LNCAP (cell line): ENCODE measurements around the gene PDPN.

Source experiments
- TF ChIP-seq, protein P1 (sequence below): fragments of 450-650 bp; IDR thresholded peaks from 2 replicates; pipeline ENCODE4 v1.5.1; 2017; ENCODE audit warnings: mild to moderate bottlenecking

PDPN gene

DNA sequence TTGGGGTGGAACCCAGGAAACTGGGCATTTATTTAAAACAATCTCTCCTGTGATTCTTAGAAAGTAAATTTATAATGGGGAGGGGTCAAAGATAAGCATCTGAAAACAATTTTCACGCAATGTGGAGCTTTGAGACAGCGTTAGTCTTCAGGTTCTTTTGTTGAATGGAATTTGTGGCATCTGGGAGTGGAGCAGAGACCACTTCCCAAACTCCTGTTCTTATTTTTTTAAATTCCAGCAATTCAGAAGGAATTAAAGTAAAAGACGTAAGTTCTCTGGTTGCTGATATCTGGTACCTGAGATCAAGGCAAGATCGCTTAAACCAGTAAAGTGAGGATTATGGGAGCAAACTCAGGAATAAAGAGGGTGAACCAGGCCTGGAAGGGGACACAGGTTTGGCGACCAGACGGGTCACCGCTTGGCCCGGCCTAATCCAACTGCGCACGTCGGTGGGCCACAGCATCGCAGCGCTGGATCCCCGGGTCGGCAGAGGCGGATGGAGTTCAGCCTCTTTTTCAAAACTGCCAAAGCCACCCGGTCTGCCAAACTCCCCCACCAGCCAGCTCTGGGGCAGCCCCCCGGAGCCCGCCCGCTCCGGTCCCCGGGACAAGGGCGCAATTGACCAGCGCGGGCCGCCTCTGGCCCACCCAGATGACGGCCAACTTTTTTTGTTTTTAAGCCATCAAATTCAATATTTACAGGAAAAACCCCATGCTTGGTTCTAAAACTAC lies 754 bp upstream of the PDPN start:
- TF ChIP-seq, protein P1, sequence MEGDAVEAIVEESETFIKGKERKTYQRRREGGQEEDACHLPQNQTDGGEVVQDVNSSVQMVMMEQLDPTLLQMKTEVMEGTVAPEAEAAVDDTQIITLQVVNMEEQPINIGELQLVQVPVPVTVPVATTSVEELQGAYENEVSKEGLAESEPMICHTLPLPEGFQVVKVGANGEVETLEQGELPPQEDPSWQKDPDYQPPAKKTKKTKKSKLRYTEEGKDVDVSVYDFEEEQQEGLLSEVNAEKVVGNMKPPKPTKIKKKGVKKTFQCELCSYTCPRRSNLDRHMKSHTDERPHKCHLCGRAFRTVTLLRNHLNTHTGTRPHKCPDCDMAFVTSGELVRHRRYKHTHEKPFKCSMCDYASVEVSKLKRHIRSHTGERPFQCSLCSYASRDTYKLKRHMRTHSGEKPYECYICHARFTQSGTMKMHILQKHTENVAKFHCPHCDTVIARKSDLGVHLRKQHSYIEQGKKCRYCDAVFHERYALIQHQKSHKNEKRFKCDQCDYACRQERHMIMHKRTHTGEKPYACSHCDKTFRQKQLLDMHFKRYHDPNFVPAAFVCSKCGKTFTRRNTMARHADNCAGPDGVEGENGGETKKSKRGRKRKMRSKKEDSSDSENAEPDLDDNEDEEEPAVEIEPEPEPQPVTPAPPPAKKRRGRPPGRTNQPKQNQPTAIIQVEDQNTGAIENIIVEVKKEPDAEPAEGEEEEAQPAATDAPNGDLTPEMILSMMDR = no peak

GRCh38 chr1:13583966-13584791 lies 547 bp downstream of the PDPN start:
- TF ChIP-seq, protein P1 = no peak

- TF ChIP-seq, protein P1 = no peak
Observed at GRCh38 chr1:13584876-13585611, 1.4 kb downstream of the PDPN start.

DNA sequence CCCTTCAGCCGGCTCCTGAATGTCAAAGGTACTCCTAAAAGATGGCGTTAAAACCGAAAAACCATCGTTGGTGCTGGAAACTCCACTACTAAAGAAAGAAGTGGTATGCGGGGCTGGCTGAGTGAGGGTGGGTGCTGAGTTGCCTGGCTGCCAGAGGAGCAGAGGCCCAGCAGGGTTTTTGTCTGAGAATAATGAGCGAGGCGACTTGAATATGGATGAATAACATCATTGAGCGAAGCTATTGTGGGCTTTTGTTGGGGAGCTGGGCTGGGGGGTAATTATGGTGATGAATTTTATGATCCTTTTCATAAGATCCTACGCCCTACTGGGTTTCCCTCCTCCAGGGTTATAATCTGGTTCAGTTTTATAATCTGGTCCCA lies 2.0 kb downstream of the PDPN start:
- TF ChIP-seq, protein P1 = no peak

- TF ChIP-seq, protein P1 = no peak
Observed at GRCh38 chr1:13586001-13586400, 2.4 kb downstream of the PDPN start.

- TF ChIP-seq, protein P1 = no peak
Observed at GRCh38 chr1:13587256-13588030, 3.8 kb downstream of the PDPN start.
